ENCODE measurements around the gene DNMT1. TPM values are rescaled to one million over a fixed set of nuclear protein-coding genes. Genes with fewer than 3 reads are reported as not detected.

DNMT1 gene
- total and polyA plus RNA-seq, 12 donors, result 11.8 to 36.4 (median 21.6) TPM

DNA sequence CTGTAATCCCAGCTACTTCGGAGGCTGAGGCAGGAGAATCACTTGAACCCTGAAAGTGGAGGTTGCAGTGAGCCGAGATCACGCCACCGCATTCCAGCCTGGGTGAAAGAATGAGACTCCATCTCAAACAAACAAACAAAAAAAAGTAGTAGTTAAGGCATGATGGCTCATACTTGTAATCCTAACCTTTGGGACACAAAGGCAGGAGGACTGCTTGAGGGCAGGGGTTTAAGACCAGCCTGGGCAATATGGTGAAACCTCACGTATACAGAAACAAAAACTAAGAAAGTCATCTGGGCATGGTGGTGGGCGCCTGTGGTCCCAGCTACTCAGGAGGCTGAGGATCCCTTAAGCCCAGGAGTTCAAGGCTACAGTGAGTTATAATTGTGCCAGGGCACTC lies 1.8 kb downstream of the DNMT1 start:
- Histone ChIP-seq H3K4me1 (peaks cover 2 to 48% (median 37%) of the 10 kb centered on the region in 9 donors), H3K9me3 (no peaks in the 10 kb centered on the region), H3K36me3 (peaks cover 0 to 26% (median 0%) of the 10 kb centered on the region in 9 donors), H3K27me3 (no peaks in the 10 kb centered on the region), H3K27ac (peak overlapping the region in 2 of 10 donors; percentile 87 to 90), H3K4me3 (peak overlapping the region in 1 of 10 donors; percentile 93)
- ATAC-seq (no peak), DNase-seq (no peak)
- intact Hi-C loops (cut with DNase I), result loop anchor here in 6 of 10 donors (5.0 to 10.0 kb wide), 5 partner anchors 34 to 68 kb away; partner anchors contain the start of gene S1PR2 (in 1 of the 6)
- TF ChIP-seq, protein P1, sequence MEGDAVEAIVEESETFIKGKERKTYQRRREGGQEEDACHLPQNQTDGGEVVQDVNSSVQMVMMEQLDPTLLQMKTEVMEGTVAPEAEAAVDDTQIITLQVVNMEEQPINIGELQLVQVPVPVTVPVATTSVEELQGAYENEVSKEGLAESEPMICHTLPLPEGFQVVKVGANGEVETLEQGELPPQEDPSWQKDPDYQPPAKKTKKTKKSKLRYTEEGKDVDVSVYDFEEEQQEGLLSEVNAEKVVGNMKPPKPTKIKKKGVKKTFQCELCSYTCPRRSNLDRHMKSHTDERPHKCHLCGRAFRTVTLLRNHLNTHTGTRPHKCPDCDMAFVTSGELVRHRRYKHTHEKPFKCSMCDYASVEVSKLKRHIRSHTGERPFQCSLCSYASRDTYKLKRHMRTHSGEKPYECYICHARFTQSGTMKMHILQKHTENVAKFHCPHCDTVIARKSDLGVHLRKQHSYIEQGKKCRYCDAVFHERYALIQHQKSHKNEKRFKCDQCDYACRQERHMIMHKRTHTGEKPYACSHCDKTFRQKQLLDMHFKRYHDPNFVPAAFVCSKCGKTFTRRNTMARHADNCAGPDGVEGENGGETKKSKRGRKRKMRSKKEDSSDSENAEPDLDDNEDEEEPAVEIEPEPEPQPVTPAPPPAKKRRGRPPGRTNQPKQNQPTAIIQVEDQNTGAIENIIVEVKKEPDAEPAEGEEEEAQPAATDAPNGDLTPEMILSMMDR (IDR thresholded peaks at IDR 0.05), result no peak
- 90 to 91% methylated on average over 6 of the region's 6 CpGs for whole genome bisulfite sequencing, 2 donors

DNA sequence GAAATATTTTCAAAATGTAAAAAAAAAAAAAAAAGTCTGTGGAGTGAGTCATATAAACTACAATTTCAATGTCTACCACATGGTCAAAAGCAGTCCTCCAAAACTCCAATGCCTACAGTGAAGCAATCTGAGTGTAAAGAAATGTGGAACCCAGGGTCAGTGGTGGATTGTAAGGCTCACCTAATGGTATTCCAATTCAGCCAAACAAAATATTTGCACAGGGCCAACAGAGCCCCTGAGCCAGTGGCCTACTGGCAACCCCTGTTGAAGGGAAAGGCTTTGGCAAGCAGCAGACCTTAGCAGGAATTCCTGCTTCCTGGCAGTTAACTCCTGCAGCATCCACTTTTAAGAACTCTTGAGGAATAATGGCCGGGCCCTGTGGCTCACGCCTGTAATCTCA lies 3.4 kb downstream of the DNMT1 start:
- ATAC-seq (peak in 5 of 8 donors; percentile 6 to 28 (median 21)), DNase-seq (peak in 1 of 2 donors; percentile 33)
- Histone ChIP-seq H3K4me3 (peak overlapping the region in 1 of 10 donors; percentile 4), H3K27ac (peak overlapping the region in 3 of 10 donors; percentile 31 to 44 (median 40)), H3K36me3 (peaks cover 0 to 39% (median 0%) of the 10 kb centered on the region in 9 donors), H3K27me3 (no peaks in the 10 kb centered on the region), H3K4me1 (peaks cover 2 to 51% (median 41%) of the 10 kb centered on the region in 9 donors), H3K9me3 (no peaks in the 10 kb centered on the region)
- WGBS, 2 donors, result 70 to 81% methylated on average over 2 of the region's 2 CpGs
- intact Hi-C loops (cut with DNase I), result loop anchor here in 6 of 10 donors (5.0 to 10.0 kb wide), 5 partner anchors 36 to 67 kb away; partner anchors contain the start of gene S1PR2 (in 1 of the 6)
- TF ChIP-seq, protein P1 (IDR thresholded peaks at IDR 0.05), result no peak

DNA sequence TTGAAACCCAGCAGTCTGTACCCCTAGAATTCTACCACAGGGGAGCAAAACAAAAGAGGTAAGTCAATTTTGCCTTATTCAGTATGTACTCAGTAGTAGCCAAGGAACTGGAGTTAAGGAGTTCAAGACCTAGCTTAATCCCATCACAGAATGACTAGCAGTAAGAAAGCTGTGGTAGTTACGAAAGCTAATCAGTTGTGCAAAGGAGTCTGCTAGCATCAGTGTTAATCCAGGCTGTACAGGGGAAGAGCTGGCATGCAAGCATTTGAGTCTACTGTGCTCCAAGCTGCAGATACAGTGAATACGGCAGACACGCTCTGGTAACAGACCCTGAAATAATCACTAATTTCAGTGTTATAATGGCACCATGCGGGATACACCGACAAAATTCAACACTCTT lies 4.7 kb downstream of the DNMT1 start:
- no peaks in the 10 kb centered on the region for H3K9me3 ChIP-seq
- WGBS, 2 donors, result 95 to 97% methylated on average over 5 of the region's 5 CpGs
- ATAC-seq, result no peak
- no peaks in the 10 kb centered on the region for H3K27me3 ChIP-seq
- intact Hi-C loops (cut with DNase I), result loop anchor here in 6 of 10 donors (5.0 to 10.0 kb wide), 5 partner anchors 37 to 65 kb away; partner anchors contain the start of gene S1PR2 (in 1 of the 6)
- no peak overlapping the region for H3K4me3 ChIP-seq
- H3K4me1 ChIP-seq, result peaks cover under 1 to 51% (median 41%) of the 10 kb centered on the region in 9 donors
- TF ChIP-seq, protein P1 (IDR thresholded peaks at IDR 0.05), result no peak
- H3K36me3 ChIP-seq, result peaks cover 0 to 52% (median 0%) of the 10 kb centered on the region in 9 donors
- H3K27ac ChIP-seq, result no peak overlapping the region
- DNase-seq, result no peak

DNA sequence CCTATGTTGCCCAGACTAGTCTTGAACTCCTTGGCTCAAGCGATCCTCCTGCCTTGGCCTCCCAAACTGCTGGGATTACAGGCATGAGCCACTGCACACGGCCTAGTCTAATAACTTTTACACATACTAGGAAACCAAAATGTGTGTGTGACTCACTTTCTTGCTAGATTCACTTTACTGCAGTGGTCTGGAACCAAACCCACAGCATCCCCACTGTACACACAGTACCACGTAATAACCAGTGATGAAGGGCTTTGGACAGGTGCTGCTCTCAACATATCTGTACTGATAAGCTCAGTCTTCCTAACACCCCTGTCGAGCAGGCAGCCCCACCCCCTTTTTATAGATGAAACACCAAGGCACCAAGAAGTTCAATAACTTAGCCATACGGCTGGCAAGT lies 5.1 kb downstream of the DNMT1 start:
- Histone ChIP-seq H3K27me3 (no peaks in the 10 kb centered on the region), H3K9me3 (no peaks in the 10 kb centered on the region), H3K4me3 (no peak overlapping the region), H3K36me3 (peaks cover 0 to 56% (median 0%) of the 10 kb centered on the region in 9 donors), H3K4me1 (peaks cover 0 to 51% (median 41%) of the 10 kb centered on the region in 9 donors), H3K27ac (no peak overlapping the region)
- WGBS, 2 donors, result 83 to 86% methylated on average over 5 of the region's 5 CpGs
- TF ChIP-seq, protein P1 (IDR thresholded peaks at IDR 0.05), result no peak
- intact Hi-C loops (cut with DNase I), result loop anchor here in 6 of 10 donors (5.0 to 10.0 kb wide), 5 partner anchors 38 to 65 kb away; partner anchors contain the start of gene S1PR2 (in 1 of the 6)
- ATAC-seq (no peak), DNase-seq (no peak)
